GM18517 (cell line): ENCODE measurements around the gene PCDH15.
"Not testable (repeated sequence)": the region's sequence is repeated elsewhere in the genome, so short reads cannot be mapped to it uniquely, and the experiment has no call there.

ENCODE experiments used
- ATAC-seq: cut with Tn5 transposase; IDR thresholded peaks from one replicate; pipeline ENCODE4 v1.9.1; 2021; ENCODE audit warnings: mild to moderate bottlenecking, moderate library complexity; ENCODE audit not compliant: unreplicated experiment

PCDH15 gene

DNA sequence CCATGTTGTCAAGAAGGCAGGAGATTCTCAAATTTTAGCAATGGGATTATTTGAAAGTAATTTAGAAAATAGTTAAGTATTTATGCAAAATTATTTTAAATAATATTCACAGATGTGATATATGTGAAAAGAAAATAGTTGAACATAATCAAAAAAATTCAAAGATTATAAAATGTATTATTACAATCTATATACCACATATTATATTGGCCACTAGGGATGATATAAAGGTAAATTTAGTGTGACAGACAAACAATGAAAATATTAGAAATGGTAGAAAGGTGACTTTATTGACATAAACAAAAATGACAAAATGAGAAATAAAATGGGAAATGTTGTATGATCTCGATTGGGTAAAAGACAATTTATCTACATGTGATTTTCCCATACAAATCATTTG is 385.5 kb downstream of the PCDH15 start:
- no peak for ATAC-seq

GRCh38 chr10:54402576-54402975 is 398.5 kb downstream of the PCDH15 start:
- no peak for ATAC-seq

- no peak for ATAC-seq
Measured at GRCh38 chr10:54396031-54396430, 405.0 kb downstream of the PCDH15 start.

DNA sequence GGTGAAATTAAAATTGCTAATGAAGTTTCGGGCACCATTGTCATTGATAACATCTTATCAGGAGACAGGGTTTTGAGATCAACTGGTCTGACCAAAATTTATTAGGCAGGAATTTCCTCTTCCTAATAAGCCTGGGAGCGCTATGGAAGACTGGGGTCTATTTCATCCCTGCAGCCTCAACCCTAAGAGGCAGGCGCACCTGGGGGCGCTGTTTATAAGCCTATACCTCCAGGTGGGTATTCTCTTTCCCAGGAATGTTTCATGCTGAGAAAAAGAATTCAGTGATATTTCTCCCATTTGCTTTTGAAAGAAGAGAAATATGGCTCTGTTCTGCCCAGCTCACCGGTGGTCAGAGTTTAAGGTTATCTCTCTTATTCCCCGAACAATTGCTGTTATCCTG is 406.4 kb downstream of the PCDH15 start:
- ATAC-seq = not testable (repeated sequence)

- no peak for ATAC-seq
Measured at GRCh38 chr10:54372179-54372578, 428.9 kb downstream of the PCDH15 start.

DNA sequence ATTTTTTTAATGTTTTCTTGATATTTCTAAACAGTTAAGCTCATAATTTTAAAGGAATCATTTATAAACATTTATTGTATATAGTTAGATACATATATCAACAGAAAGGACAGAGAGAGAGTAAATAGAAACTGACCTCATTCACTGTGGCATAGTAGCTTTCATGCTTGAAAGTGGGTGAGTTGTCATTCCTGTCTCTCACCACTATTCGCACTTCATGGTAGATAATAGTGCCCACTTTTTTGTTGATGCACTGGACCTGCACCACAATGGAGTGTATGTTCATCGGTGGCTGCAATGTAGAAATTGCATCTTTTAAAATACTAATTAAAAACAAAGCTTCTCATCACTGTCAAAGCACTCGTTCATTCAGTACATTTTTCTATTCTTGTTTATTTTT is 432.0 kb downstream of the PCDH15 start:
- ATAC-seq = no peak

DNA sequence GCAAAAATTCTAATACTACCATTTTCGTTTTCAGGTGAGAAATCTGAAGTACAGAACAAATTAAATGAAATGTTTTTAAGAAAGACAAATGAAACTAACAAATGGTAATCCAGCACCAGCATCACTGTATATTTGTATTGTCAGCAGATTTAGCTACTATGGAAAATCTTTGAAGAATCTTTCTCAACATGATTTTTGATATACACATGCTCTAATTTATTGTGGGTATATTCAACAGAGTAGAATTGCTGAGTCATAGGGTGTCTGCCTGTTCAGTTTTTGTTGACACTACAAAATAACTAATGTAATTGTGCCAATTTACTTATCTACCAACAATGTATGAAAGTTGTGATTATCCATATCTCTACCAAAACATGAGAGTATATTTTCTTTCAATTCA is 437.6 kb downstream of the PCDH15 start:
- no peak for ATAC-seq

- no peak for ATAC-seq
Measured at GRCh38 chr10:54342058-54342457, 459.0 kb downstream of the PCDH15 start.

- ATAC-seq = no peak
Measured at GRCh38 chr10:54335296-54335695, 465.7 kb downstream of the PCDH15 start.

- no peak for ATAC-seq
Measured at GRCh38 chr10:54319341-54319740, 481.7 kb downstream of the PCDH15 start.

- ATAC-seq = no peak
Measured at GRCh38 chr10:54318470-54318869, 482.6 kb downstream of the PCDH15 start.

DNA sequence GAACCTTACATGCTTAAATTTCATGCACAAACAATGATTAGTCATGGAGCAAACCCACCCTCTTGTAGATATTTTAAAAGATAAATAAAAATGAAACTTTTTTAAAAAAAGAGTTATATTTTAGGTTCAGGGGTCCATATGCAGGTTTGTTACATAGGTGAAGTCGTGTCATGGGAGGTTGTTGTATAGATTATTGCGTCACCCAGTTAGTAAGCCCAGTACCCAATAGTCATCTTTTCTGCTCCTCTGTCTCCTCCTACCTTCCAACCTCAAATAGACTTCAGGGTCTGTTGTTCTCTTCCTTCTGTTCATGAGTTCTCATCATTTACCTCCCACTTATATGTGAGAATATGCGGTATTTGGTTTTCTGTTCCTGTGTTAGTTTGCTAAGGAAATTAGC is 486.6 kb downstream of the PCDH15 start:
- no peak for ATAC-seq

DNA sequence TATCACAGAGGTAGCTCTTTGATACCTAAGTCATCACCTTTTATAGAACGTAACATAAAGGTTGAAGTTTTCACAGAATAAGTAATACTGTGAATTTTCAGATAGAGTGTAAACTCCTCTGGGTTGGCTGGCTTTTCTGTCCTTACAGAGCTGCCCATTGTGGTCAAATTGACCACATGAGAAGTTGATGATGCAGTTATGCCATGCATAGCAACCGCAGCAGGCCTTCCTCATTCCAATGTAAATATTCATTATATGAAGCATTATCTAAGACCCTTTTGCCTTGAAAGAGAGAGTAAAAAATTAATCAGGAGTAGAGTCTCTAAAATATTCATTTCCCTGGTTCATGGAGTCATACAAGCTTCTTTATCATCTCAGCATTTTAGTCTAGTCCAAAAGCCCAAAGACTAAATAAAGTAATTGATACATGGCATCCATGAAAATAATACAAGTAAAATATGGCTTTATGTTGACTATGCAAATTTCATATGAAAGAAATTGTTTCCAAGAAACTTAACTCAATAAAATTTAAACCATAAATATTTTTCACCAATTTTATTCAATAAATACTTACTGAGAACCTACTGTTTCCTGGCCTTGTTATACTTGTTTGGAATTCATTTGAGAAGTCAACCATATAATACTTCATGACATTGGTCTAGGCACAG is 516.4 kb downstream of the PCDH15 start:
- ATAC-seq = no peak

GRCh38 chr10:54282012-54282411 is 519.0 kb downstream of the PCDH15 start:
- no peak for ATAC-seq

- no peak for ATAC-seq
Measured at GRCh38 chr10:54266395-54266794, 534.6 kb downstream of the PCDH15 start.

DNA sequence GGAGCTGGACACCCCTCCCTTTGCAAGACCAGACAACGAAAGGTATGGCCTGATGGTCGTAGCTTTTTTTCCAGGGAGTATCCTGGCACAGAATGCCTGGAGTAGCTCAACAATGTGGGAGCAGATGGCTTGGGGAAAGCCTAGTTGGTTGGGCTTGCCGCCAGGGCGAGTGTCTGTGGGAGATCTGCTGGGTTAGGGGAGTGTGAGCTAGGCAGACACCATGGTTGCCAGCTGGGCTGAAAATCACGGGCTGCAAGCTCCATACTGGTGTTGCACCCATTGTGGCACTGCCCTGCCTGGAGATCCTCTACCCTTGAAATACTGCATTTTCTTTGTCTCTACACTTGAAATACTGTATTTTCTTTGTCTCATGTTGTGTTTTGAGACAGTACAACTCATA is 538.3 kb downstream of the PCDH15 start:
- ATAC-seq = no peak

- ATAC-seq = no peak
Measured at GRCh38 chr10:54259104-54259503, 541.9 kb downstream of the PCDH15 start.

- no peak for ATAC-seq
Measured at GRCh38 chr10:54234832-54235231, 566.2 kb downstream of the PCDH15 start.

GRCh38 chr10:54203401-54203800 is 597.6 kb downstream of the PCDH15 start:
- ATAC-seq = no peak

- no peak for ATAC-seq
Measured at GRCh38 chr10:54198051-54198450, 603.0 kb downstream of the PCDH15 start.

- ATAC-seq = no peak
Measured at GRCh38 chr10:54194806-54195205, 606.2 kb downstream of the PCDH15 start.

DNA sequence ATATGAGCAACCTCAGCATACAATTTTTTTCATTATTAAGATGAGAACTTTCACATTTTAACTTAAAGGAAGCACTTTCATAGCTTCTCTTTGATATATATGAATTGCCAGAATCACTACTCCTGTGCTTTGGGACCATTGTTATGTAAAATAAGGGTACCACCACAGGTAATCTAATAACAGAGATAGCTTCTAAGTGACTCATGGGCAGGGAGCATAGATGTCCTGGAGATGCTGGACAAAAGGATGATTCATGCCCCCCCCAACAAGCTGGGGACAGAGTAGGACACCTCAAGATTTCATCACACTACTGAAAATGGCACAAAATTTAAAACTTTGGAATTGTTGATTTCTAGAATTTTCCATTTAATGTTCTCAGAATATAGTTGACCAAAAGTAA is 641.1 kb downstream of the PCDH15 start:
- no peak for ATAC-seq

DNA sequence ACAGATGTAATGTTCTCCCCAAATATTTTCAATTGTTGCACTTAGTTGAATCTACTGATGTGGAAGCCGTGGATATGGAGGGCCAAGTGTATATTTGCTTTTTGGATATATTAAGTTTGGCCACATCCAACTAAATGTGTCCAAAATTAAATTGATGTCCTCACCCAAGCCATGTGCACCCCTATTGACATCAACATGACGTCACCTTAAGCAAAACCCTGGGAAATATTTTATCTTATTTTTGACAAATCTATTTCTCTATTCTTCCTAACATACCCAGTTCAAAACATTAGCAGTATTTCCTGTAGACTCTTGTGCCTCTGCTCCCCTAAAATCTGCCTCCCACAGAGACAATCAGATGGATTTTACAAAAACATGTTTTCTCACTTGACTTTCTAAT is 652.5 kb downstream of the PCDH15 start:
- no peak for ATAC-seq
